Urinary bladder (tissue), 4 donors: ENCODE measurements around the gene PRIM2. TPM values are rescaled to one million over a fixed set of nuclear protein-coding genes. Genes with fewer than 3 reads are reported as not detected.
"Not testable (repeated sequence)": the region's sequence is repeated elsewhere in the genome, so short reads cannot be mapped to it uniquely, and the experiment has no call there.

ENCODE experiments used
- DNase-seq: peaks from one replicate; pipeline ENCODE4 v3.0.0-alpha.2; 2015; ENCODE audit errors: extremely low spot score
- H3K27ac ChIP-seq: one replicate; pipeline ENCODE4 v1.5.1; 2013; ENCODE audit warnings: low read depth, mild to moderate bottlenecking, moderate library complexity
- H3K36me3 ChIP-seq: one replicate; pipeline ENCODE4 v1.6.1; 2013; ENCODE audit warnings: mild to moderate bottlenecking, moderate library complexity; ENCODE audit not compliant: insufficient read depth
- H3K4me1 ChIP-seq: one replicate; pipeline ENCODE4 v1.6.1; 2013; ENCODE audit warnings: mild to moderate bottlenecking, moderate library complexity; ENCODE audit not compliant: insufficient read depth
- H3K4me3 ChIP-seq: one replicate; pipeline ENCODE4 v1.5.1; 2013; ENCODE audit warnings: low read depth, low read length
- WGBS: extraction: QIAGEN DNeasy Blood & Tissue Kit; methylation state at CpG from one replicate; pipeline ENCODE4 v1.1.7; 2013; 5-methylcytosine and 5-hydroxymethylcytosine counted together
- polyA plus RNA-seq: library from polyadenylated mRNA; stranded (reverse); fragments of 200-250 nt; gene quantifications from one replicate; pipeline ENCODE4 v1.2.3, GENCODE V29; 2013
- total RNA-seq: library from RNA; depleted of rRNA; stranded (reverse); fragments of >200 nt; gene quantifications from one replicate; pipeline ENCODE4 v1.2.3, GENCODE V29; 2014
- donor health status: healthy with polysubstance abuse.
- donor health status: healthy.

Gene PRIM2
- total and polyA plus RNA-seq, 2 donors, result 6.9 to 42.7 TPM

GRCh38 chr6:57535121-57535520 lies 217.7 kb downstream of the PRIM2 start:
- not testable (repeated sequence) for DNase-seq, H3K4me3 ChIP-seq, H3K27ac ChIP-seq, H3K4me1 ChIP-seq, H3K36me3 ChIP-seq
- WGBS, result 100% methylated on average over 2 of the region's 2 CpGs

DNA sequence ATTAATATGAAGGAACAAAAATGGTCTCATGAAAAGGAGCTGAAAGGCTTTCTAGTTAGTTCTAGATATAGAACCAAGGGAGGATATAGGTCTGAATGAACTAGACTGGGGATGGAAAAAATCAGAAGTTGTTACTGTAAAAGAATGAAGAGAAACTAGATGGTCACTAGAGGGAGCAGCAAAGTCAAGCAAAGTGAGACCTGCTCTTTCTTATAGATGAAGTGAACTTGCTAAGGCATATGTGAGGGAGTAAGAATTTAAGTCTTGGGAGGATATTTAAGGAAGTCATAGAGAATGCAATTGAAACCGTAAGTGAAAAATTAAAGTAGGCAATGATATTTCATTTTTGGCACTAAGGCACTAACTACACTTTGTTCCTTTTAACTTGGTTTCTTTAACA lies 218.6 kb downstream of the PRIM2 start:
- H3K4me3 ChIP-seq, H3K4me1 ChIP-seq, H3K36me3 ChIP-seq, DNase-seq, H3K27ac ChIP-seq: not testable (repeated sequence)
- 64% methylated on average over 1 of the region's 1 CpG for WGBS

- H3K4me1 ChIP-seq, H3K27ac ChIP-seq, H3K36me3 ChIP-seq, H3K4me3 ChIP-seq, DNase-seq: not testable (repeated sequence)
- 96% methylated on average over 3 of the region's 3 CpGs for WGBS
These were observed 220.5 kb downstream of the PRIM2 start for GRCh38 chr6:57537916-57538315.

GRCh38 chr6:57551961-57552360 lies 234.5 kb downstream of the PRIM2 start:
- WGBS, result 94% methylated on average over 3 of the region's 4 CpGs
- H3K4me3 ChIP-seq, DNase-seq, H3K27ac ChIP-seq, H3K4me1 ChIP-seq, H3K36me3 ChIP-seq: not testable (repeated sequence)

- not testable (repeated sequence) for H3K27ac ChIP-seq, H3K4me3 ChIP-seq, H3K36me3 ChIP-seq, H3K4me1 ChIP-seq, DNase-seq
- WGBS, result over 99% methylated on average over 2 of the region's 2 CpGs
These were observed 240.4 kb downstream of the PRIM2 start for GRCh38 chr6:57557855-57558254.

DNA sequence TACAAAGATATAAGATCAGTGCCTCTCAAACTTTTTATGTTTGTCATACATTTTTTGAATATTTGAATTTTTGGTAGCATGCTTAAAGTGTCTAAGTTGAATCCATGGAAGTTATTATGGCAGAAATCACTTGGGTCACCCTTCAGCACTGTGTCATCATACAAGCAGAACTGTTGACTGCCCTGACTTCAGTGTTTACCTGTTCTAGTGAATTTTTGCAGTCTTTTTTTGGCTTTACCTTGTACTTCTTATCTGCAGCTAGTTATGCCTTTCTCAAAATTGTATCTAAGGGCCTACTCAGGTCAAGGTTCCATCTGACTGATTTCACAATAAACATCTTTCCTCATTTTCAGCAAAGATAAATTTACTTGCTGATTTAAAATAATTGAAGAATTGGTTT lies 241.7 kb downstream of the PRIM2 start:
- not testable (repeated sequence) for H3K27ac ChIP-seq, DNase-seq, H3K4me3 ChIP-seq, H3K4me1 ChIP-seq, H3K36me3 ChIP-seq

- not testable (repeated sequence) for DNase-seq, H3K27ac ChIP-seq, H3K36me3 ChIP-seq, H3K4me3 ChIP-seq, H3K4me1 ChIP-seq
- 97% methylated on average over 3 of the region's 3 CpGs for WGBS
These were observed 244.8 kb downstream of the PRIM2 start for GRCh38 chr6:57562233-57562632.

DNA sequence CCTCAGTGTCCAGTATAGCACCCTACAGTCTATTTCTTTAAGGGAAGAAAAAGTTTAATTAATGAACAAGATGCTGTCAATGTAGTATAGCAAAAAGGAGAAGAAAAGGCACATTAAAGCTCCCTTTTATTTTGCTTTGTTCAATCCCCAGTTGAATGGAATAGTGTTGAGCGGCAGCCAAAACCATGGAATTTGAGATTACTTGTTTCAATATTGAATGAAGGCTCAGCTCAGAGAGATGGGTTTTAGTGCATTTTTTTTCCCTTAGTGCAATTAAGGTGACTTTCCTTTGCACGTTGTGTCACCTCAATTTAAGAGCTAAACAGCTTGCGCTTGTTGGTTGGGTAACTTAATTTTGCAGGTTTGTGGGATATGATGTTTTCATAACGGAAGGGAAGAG lies 254.7 kb downstream of the PRIM2 start:
- H3K36me3 ChIP-seq, DNase-seq, H3K4me1 ChIP-seq, H3K27ac ChIP-seq, H3K4me3 ChIP-seq: not testable (repeated sequence)
- WGBS, result 89% methylated on average over 4 of the region's 4 CpGs

GRCh38 chr6:57572844-57573243 lies 255.4 kb downstream of the PRIM2 start:
- H3K27ac ChIP-seq, H3K4me1 ChIP-seq, H3K4me3 ChIP-seq, DNase-seq, H3K36me3 ChIP-seq: not testable (repeated sequence)
- WGBS, result 100% methylated on average over 1 of the region's 1 CpG

DNA sequence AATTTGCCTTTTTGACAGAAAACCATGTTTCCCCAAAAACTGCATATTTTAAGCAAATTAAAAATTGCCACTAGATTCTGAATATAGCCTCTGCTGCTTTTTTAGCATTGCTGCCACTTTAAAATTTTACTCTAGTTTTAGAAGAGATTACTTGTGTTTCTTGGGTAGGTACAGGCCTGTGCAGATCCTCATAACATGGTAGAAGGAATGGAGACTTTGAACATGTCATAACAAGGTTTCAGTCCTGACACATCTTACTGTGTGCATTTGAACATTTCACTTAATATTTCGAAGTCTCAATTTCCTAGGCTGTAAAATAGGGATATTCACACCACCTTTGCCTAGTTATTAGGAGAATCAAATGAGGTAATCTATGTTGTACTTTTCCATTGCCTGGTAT lies 259.6 kb downstream of the PRIM2 start:
- H3K36me3 ChIP-seq, DNase-seq, H3K4me1 ChIP-seq, H3K4me3 ChIP-seq, H3K27ac ChIP-seq: not testable (repeated sequence)
- 97% methylated on average over 1 of the region's 1 CpG for WGBS

GRCh38 chr6:57579489-57579888 lies 262.1 kb downstream of the PRIM2 start:
- not testable (repeated sequence) for DNase-seq, H3K27ac ChIP-seq

GRCh38 chr6:57581586-57581985 lies 264.2 kb downstream of the PRIM2 start:
- H3K4me3 ChIP-seq, H3K27ac ChIP-seq, H3K4me1 ChIP-seq, DNase-seq, H3K36me3 ChIP-seq: not testable (repeated sequence)
- 54% methylated on average over 3 of the region's 3 CpGs for WGBS

More at GRCh38 chr6:57579489-57579888, 262.1 kb downstream of the PRIM2 start:
- not testable (repeated sequence) for H3K36me3 ChIP-seq, H3K4me3 ChIP-seq, H3K4me1 ChIP-seq

- WGBS, result 76% methylated on average over 3 of the region's 3 CpGs
- H3K27ac ChIP-seq, DNase-seq: not testable (repeated sequence)
These were observed 283.7 kb downstream of the PRIM2 start for GRCh38 chr6:57601105-57601504.

DNA sequence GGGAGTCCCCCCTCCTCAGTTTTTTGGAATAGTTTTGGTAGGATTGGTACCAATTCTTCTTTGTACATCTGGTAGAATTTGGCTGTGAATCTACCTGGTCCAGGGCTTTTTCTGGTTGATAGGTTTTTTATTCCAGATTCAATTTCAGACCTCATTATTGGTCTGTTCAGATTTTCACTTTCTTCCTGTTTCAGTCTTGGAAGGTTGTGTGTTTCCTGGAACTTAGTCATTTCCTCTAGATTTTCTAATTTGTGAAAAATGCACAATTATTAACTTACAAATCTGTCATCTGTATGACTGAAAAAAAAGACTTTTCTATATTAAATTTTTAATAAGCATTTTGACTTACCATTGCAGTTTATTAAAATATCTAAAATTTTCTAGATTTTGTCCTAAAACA lies 287.9 kb downstream of the PRIM2 start:
- not testable (repeated sequence) for H3K4me3 ChIP-seq, H3K27ac ChIP-seq, H3K4me1 ChIP-seq, DNase-seq, H3K36me3 ChIP-seq

More at GRCh38 chr6:57601105-57601504, 283.7 kb downstream of the PRIM2 start:
- H3K4me3 ChIP-seq, H3K4me1 ChIP-seq, H3K36me3 ChIP-seq: not testable (repeated sequence)

DNA sequence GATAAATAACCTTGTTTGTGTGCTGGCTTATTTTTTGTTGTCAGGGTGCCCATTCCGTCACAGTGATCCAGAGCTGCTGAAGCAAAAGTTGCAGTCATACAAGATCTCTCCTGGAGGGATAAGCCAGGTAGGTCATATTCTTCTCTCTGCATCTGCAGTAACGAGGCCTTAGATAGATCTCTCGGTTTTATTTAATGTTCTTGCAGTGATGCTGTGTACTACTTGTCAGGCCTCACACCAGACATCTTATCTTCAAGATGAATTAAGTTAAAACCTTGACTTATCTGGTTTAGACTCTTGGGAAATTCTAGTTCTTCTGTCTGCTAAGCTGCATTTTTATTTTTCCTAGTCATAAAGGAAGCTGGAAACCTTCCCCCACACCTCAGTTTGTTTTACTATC lies 288.9 kb downstream of the PRIM2 start:
- 79% methylated on average over 3 of the region's 3 CpGs for WGBS
- H3K4me3 ChIP-seq, DNase-seq, H3K27ac ChIP-seq, H3K4me1 ChIP-seq, H3K36me3 ChIP-seq: not testable (repeated sequence)
